Measurements from ENCODE around the gene AFP. TPM values are rescaled to one million over a fixed set of nuclear protein-coding genes. Genes with fewer than 3 reads are reported as not detected.
"Not testable (repeated sequence)": the region's sequence is repeated elsewhere in the genome, so short reads cannot be mapped to it uniquely, and the experiment has no call there.

The AFP gene
- 0.28 and 1.9 TPM in 2 replicates for polyA plus RNA-seq (2014; cell fraction: cytosol; rRNA removed)
- polyA plus RNA-seq (2014; cell fraction: nucleus; rRNA removed) = 0.46 and 1.1 TPM in 2 replicates

DNA sequence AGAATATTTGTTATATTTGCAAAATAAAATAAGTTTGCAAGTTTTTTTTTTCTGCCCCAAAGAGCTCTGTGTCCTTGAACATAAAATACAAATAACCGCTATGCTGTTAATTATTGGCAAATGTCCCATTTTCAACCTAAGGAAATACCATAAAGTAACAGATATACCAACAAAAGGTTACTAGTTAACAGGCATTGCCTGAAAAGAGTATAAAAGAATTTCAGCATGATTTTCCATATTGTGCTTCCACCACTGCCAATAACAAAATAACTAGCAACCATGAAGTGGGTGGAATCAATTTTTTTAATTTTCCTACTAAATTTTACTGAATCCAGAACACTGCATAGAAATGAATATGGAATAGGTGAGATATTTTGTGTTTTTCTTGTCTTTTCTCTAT lies at the start of gene AFP:
Gene AFP, plus strand, starts transcription at position 238 of the 400 bp plus-strand sequence. Its CDS starts 42 bp downstream, at position 280.
- no peak for DNase-seq (ENCODE audit: low spot score)

DNA sequence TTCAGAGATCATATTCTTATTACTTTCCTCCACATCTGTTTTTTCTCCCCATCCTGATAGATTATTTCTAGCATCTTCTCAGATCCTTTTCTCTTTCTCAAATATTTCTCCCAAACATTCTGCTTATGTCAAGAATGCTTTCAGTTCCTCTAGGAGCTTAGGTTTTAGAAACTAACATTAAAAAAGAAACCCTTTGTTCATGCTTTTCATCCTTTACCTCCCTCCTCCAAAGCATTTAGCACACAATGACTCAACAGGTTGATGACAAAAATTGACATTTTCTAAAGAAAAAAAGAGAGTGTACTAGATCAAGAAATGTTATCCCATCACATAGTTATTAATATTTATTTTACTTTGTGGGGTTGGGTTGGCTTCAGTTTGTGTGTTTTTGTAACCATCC lies 48.5 kb upstream of the AFP start:
- no peak for DNase-seq (ENCODE audit: low spot score)

DNA sequence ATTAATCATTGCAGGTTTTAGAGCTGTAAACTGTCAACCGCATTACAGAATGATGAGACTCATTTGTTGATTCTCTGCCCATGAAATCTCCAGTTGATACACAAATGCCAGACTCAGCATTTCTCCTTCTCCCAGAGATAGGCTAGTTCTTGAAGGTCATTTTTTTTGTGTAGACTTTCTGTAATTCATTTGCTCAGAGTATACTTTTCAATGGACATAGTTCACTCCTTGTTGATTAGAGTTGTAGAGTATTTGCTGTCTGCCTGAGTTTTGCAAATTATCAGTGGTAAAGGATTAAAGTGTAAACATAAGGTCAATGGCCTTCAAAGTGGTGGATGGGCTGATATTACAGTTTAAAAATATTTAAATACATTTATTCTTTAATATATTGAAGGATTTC lies 47.1 kb upstream of the AFP start:
- DNase-seq (ENCODE audit: low spot score) = no peak

DNA sequence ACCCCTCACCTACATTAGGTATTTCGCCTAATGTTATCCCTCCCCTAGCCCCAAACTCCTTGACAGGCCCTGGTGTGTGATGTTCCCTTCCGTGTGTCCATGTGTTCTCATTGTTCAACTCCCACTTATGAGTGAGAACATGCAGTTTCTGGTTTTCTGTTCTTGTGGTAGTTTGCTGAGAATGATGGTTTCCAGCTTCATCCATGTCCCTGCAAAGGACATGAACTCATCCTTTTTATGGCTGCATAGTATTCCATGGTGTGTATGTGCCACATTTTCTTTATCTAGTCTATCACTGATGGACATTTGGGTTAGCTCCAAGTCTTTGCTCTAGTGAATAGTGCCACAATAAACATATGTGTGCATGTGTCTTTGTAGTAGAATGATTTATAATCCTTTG lies 46.4 kb upstream of the AFP start:
- DNase-seq (ENCODE audit: low spot score) = not testable (repeated sequence)

DNA sequence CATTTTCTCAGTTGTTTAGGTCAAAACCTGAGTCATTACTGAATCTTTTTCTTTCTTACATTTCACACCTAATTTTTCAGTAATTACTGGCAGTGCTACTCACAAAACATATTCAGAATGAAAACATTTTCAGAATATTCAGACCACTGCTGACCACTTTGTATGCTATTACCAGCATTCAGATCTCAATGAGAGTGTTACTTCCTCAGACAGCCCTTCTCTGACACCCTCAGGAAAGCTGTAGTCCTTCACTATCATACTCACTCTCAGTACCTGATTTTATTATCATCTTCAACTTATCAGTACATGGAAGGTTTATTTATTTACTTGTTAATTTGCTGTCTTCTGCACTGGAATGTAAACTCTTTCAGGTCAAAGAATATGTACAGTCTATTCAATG lies 44.2 kb upstream of the AFP start:
- DNase-seq (ENCODE audit: low spot score) = no peak

DNA sequence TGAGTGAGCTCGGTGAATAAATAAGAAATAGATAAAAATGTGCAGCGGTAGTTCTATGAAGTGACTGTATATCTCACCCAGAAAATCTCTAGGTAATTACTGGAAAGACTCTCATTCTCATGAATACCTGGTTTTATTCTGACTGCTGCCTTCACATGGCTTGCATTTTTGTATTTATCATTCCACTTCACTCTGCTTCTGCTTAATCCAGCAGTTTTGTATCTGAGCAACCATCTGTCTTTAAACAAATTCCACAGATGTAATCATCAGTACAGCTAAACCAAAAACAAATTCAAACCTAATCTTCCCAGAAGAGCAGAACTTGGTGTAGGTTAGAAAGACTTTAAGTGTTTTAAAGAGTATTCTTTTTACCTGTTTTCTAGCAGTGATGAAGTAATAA lies 43.1 kb upstream of the AFP start:
- DNase-seq (ENCODE audit: low spot score) = no peak

DNA sequence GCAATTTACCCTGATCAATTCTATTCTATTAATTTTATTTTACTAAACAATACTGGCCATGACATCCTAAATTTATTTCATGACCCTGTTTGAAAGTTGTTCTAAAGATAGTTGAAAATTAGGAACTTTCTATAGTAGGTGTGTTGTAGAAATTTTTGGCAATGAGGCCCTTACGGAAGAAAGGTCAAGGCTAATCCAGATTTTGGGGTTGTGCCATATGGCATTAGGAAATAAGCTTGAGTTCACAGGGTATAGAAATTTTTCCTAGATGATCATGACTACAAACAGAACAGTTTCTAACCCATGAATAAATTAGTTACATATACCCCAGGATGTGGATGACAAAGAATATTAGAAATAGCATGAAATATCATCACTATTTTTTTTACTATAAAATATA lies 39.7 kb upstream of the AFP start:
- no peak for DNase-seq (ENCODE audit: low spot score)

DNA sequence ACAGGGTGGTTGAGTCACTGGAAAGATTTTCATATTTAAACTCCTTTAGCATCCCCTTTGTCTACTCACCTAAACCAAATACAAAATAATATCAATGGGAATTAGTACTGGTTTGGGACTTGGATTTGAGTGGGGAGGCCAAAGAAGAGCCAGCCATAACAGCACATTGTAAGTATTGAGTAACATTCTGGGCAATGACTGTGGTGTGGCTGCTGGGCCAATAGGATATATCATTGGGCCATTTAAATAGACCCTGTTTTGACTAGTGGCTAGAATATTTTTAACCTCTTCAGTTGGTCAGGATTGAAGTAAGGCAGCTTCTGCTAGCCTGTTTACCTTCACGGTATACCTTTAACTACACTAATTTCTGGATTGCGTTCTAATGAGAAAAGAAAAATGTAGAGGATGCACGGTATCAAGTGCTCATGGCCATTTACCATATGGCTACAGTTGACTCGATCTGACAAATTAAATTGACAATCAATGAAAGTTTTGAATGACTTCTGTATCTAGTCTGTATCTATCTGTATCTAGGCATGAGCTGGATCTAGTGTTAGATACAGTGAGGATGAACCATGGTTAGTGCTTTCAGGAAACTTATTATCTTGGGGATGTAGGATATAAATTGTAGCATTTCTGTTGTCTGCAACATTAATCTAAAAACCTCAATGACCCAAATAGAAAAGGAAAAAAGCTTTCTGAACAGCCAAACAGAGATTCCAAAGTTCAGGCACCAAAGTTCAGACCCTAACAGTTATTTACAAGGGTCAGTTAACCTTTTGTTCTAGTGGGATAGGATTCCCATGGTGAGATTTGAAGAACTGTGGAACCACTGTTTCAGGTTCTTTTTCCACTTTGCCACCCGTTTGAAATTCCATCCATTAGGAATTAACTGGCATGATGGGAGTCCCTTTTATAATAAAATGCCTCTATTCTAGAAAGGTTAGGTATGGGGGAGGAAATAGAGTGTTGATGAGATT lies 38.7 kb upstream of the AFP start:
- DNase-seq (ENCODE audit: low spot score) = no peak

DNA sequence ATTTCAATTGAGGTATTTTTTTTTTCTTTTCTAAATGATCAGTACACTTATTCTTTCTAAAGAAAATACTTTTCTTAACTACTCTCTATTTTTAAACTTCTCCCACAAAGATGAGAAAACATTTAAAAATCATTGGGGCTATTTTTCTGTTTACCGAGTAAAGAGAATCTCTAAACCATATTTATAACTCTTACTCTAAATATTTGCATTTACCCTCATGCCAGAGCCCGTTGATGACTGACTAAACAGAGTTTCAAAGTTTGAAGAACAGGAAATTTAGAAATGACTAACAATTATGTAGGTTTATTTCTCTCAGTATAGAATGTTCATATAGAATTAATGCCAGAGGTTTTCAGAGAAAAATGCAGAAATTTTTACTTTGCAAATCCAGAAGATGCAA lies 34.6 kb upstream of the AFP start:
- no peak for DNase-seq (ENCODE audit: low spot score)

DNA sequence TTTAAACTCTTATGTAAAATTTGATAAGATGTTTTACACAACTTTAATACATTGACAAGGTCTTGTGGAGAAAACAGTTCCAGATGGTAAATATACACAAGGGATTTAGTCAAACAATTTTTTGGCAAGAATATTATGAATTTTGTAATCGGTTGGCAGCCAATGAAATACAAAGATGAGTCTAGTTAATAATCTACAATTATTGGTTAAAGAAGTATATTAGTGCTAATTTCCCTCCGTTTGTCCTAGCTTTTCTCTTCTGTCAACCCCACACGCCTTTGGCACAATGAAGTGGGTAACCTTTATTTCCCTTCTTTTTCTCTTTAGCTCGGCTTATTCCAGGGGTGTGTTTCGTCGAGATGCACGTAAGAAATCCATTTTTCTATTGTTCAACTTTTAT lies 32.0 kb upstream of the AFP start, which contains the start of gene ALB:
Gene ALB, plus strand, starts transcription at position 246 of the 400 bp plus-strand sequence. Its CDS starts 41 bp downstream, at position 287.
- no peak for DNase-seq (ENCODE audit: low spot score)

DNA sequence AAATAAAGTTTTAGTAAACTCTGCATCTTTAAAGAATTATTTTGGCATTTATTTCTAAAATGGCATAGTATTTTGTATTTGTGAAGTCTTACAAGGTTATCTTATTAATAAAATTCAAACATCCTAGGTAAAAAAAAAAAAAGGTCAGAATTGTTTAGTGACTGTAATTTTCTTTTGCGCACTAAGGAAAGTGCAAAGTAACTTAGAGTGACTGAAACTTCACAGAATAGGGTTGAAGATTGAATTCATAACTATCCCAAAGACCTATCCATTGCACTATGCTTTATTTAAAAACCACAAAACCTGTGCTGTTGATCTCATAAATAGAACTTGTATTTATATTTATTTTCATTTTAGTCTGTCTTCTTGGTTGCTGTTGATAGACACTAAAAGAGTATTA lies 31.6 kb upstream of the AFP start:
- no peak for DNase-seq (ENCODE audit: low spot score)

DNA sequence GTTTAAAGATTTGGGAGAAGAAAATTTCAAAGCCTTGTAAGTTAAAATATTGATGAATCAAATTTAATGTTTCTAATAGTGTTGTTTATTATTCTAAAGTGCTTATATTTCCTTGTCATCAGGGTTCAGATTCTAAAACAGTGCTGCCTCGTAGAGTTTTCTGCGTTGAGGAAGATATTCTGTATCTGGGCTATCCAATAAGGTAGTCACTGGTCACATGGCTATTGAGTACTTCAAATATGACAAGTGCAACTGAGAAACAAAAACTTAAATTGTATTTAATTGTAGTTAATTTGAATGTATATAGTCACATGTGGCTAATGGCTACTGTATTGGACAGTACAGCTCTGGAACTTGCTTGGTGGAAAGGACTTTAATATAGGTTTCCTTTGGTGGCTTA lies 30.9 kb upstream of the AFP start:
- DNase-seq (ENCODE audit: low spot score) = no peak

DNA sequence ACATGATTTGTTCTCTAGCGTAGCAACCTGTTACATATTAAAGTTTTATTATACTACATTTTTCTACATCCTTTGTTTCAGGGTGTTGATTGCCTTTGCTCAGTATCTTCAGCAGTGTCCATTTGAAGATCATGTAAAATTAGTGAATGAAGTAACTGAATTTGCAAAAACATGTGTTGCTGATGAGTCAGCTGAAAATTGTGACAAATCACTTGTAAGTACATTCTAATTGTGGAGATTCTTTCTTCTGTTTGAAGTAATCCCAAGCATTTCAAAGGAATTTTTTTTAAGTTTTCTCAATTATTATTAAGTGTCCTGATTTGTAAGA lies 29.5 kb upstream of the AFP start:
- no peak for DNase-seq (ENCODE audit: low spot score)

DNA sequence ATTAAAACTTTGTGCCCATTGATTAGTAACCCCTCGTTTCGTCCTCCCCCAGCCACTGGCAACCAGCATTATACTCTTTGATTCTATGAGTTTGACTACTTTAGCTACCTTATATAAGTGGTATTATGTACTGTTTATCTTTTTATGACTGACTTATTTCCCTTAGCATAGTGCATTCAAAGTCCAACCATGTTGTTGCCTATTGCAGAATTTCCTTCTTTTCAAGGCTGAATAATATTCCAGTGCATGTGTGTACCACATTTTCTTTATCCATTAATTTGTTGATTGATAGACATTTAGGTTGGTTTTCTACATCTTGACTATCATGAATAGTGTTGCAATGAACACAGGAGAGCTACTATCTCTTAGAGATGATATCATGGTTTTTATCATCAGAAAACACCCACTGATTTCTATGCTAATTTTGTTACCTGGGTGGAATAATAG lies 28.8 kb upstream of the AFP start:
- DNase-seq (ENCODE audit: low spot score) = no peak

DNA sequence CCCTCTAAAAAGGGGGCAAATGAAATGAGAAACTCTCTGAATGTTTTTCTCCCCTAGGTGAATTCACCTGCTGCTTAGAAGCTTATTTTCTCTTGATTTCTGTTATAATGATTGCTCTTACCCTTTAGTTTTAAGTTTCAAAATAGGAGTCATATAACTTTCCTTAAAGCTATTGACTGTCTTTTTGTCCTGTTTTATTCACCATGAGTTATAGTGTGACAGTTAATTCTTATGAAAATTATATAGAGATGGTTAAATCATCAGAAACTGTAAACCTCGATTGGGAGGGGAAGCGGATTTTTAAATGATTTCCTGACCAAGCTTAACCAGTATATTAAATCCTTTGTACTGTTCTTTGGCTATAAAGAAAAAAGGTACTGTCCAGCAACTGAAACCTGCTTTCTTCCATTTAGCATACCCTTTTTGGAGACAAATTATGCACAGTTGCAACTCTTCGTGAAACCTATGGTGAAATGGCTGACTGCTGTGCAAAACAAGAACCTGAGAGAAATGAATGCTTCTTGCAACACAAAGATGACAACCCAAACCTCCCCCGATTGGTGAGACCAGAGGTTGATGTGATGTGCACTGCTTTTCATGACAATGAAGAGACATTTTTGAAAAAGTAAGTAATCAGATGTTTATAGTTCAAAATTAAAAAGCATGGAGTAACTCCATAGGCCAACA lies 27.7 kb upstream of the AFP start:
- no peak for DNase-seq (ENCODE audit: low spot score)

DNA sequence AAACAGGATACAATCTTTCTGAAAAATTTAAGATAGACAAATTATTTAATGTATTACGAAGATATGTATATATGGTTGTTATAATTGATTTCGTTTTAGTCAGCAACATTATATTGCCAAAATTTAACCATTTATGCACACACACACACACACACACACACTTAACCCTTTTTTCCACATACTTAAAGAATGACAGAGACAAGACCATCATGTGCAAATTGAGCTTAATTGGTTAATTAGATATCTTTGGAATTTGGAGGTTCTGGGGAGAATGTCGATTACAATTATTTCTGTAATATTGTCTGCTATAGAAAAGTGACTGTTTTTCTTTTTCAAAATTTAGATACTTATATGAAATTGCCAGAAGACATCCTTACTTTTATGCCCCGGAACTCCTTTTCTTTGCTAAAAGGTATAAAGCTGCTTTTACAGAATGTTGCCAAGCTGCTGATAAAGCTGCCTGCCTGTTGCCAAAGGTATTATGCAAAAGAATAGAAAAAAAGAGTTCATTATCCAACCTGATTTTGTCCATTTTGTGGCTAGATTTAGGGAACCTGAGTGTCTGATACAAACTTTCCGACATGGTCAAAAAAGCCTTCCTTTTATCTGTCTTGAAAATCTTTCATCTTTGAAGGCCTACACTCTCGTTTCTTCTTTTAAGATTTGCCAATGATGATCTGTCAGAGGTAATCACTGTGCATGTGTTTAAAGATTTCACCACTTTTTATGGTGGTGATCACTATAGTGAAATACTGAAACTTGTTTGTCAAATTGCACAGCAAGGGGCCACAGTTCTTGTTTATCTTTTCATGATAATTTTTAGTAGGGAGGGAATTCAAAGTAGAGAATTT lies 26.8 kb upstream of the AFP start:
- DNase-seq (ENCODE audit: low spot score) = no peak

DNA sequence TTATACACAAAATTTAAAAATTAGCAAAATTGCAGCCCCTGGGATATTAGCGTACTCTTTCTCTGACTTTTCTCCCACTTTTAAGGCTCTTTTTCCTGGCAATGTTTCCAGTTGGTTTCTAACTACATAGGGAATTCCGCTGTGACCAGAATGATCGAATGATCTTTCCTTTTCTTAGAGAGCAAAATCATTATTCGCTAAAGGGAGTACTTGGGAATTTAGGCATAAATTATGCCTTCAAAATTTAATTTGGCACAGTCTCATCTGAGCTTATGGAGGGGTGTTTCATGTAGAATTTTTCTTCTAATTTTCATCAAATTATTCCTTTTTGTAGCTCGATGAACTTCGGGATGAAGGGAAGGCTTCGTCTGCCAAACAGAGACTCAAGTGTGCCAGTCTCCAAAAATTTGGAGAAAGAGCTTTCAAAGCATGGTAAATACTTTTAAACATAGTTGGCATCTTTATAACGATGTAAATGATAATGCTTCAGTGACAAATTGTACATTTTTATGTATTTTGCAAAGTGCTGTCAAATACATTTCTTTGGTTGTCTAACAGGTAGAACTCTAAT lies 26.0 kb upstream of the AFP start:
- DNase-seq (ENCODE audit: low spot score) = no peak

DNA sequence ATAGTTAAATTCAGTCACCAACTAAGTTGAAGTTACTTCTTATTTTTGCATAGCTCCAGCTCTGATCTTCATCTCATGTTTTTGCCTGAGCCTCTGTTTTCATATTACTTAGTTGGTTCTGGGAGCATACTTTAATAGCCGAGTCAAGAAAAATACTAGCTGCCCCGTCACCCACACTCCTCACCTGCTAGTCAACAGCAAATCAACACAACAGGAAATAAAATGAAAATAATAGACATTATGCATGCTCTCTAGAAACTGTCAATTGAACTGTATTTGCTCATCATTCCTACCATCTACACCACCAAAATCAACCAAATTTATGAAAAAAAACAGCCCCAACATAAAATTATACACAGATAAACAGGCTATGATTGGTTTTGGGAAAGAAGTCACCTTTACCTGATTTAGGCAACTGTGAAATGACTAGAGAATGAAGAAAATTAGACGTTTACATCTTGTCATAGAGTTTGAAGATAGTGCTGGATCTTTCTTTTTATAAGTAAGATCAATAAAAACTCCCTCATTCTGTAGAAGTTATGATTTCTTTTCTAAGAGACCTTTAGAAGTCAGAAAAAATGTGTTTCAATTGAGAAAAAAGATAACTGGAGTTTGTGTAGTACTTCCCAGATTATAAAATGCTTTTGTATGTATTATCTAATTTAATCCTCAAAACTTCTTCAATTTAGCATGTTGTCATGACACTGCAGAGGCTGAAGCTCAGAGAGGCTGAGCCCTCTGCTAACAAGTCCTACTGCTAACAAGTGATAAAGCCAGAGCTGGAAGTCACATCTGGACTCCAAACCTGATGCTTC lies 24.9 kb upstream of the AFP start:
- no peak for DNase-seq (ENCODE audit: low spot score)

DNA sequence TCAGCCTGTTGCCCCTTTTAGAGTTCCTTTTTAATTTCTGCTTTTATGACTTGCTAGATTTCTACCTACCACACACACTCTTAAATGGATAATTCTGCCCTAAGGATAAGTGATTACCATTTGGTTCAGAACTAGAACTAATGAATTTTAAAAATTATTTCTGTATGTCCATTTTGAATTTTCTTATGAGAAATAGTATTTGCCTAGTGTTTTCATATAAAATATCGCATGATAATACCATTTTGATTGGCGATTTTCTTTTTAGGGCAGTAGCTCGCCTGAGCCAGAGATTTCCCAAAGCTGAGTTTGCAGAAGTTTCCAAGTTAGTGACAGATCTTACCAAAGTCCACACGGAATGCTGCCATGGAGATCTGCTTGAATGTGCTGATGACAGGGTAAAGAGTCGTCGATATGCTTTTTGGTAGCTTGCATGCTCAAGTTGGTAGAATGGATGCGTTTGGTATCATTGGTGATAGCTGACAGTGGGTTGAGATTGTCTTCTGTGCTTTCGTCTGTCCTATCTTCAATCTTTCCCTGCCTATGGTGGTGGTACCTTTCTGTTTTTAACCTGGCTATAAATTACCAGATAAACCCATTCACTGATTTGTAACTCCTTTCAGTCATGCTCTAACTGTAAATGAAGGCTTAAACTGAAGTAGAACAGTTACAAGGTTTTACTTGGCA lies 24.1 kb upstream of the AFP start:
- no peak for DNase-seq (ENCODE audit: low spot score)

DNA sequence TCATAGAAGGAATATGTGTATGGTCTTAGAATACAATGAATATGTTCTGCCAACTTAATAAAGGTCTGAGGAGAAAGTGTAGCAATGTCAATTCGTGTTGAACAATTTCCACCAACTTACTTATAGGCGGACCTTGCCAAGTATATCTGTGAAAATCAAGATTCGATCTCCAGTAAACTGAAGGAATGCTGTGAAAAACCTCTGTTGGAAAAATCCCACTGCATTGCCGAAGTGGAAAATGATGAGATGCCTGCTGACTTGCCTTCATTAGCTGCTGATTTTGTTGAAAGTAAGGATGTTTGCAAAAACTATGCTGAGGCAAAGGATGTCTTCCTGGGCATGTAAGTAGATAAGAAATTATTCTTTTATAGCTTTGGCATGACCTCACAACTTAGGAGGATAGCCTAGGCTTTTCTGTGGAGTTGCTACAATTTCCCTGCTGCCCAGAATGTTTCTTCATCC lies 22.7 kb upstream of the AFP start:
- no peak for DNase-seq (ENCODE audit: low spot score)

Data from SK-N-DZ (cell line).